H4 (cell line): Measurements from ENCODE around the gene CTNNA1. TPM values are rescaled to one million over a fixed set of nuclear protein-coding genes. Genes with fewer than 3 reads are reported as not detected.
"Not testable (repeated sequence)": the region's sequence is repeated elsewhere in the genome, so short reads cannot be mapped to it uniquely, and the experiment has no call there.

Source experiments
- DNase-seq: peaks from one replicate; pipeline ENCODE4 v3.0.0-alpha.2; 2015; ENCODE audit warnings: low spot score
- total RNA-seq: library from RNA; depleted of rRNA; stranded (reverse); fragments of >200 nt; shearing (Covaris generic); gene quantifications from 2 replicates; pipeline ENCODE4 v1.2.3, GENCODE V29; 2014; rRNA removed

CTNNA1 gene, protein sequence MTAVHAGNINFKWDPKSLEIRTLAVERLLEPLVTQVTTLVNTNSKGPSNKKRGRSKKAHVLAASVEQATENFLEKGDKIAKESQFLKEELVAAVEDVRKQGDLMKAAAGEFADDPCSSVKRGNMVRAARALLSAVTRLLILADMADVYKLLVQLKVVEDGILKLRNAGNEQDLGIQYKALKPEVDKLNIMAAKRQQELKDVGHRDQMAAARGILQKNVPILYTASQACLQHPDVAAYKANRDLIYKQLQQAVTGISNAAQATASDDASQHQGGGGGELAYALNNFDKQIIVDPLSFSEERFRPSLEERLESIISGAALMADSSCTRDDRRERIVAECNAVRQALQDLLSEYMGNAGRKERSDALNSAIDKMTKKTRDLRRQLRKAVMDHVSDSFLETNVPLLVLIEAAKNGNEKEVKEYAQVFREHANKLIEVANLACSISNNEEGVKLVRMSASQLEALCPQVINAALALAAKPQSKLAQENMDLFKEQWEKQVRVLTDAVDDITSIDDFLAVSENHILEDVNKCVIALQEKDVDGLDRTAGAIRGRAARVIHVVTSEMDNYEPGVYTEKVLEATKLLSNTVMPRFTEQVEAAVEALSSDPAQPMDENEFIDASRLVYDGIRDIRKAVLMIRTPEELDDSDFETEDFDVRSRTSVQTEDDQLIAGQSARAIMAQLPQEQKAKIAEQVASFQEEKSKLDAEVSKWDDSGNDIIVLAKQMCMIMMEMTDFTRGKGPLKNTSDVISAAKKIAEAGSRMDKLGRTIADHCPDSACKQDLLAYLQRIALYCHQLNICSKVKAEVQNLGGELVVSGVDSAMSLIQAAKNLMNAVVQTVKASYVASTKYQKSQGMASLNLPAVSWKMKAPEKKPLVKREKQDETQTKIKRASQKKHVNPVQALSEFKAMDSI
- total RNA-seq = 228 and 234 TPM in 2 replicates

- peak; percentile 61 for DNase-seq
Measured at GRCh38 chr5:138752951-138753793, at the start of gene CTNNA1. Gene CTNNA1, plus strand, starts transcription at chr5:138753425. Its CDS starts 28,500 bp downstream, at chr5:138781925.

DNA sequence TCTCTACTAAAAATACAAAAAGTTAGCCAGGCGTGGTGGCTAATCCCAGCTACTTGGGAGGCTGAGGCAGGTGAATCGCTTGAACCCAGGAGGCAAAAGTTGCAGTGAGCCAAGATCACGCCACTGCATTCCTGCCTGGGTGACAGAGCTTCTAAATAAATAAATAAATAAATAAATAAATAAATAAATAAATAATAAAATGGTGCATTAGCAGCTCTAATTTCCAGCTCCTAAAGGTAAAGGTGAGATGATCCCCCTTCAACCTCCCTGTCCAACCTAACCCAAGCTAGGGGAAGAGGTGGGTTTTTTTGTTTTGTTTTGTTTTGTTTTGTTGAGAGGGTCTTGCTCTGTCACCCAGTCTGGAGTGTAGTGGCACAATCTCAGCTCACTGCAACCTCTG, 49.4 kb upstream of the CTNNA1 start:
- not testable (repeated sequence) for DNase-seq

GRCh38 chr5:138705007-138705406, 48.2 kb upstream of the CTNNA1 start:
- DNase-seq = no peak

- no peak for DNase-seq
Measured at GRCh38 chr5:138705567-138705966, 47.7 kb upstream of the CTNNA1 start.

GRCh38 chr5:138706655-138707480, 46.4 kb upstream of the CTNNA1 start:
- peak; percentile 40 for DNase-seq

- no peak for DNase-seq
Measured at GRCh38 chr5:138708791-138709190, 44.4 kb upstream of the CTNNA1 start.

GRCh38 chr5:138709202-138709601, 44.0 kb upstream of the CTNNA1 start:
- DNase-seq = no peak

DNA sequence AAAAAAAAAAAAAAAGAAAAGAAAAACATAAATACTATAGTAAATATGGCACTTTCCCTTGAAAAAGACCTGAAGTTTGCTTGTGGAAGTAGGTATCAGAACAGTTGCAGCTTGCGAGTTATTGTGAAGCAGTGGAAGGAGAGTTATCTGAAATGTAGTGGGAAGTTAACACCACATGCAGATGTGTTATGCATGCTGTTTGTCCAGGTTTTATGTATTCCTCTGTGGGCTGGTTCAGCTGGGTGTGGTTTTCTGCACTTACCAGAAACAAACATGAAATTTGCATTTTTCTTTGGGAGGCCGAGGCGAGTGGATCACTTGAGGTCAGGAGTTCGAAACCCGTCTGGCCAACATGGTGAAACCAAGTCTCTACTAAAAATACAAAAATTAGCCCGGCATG, 42.1 kb upstream of the CTNNA1 start:
- DNase-seq = no peak

- DNase-seq = peak; percentile 15
Measured at GRCh38 chr5:138711811-138712210, 41.4 kb upstream of the CTNNA1 start.

DNA sequence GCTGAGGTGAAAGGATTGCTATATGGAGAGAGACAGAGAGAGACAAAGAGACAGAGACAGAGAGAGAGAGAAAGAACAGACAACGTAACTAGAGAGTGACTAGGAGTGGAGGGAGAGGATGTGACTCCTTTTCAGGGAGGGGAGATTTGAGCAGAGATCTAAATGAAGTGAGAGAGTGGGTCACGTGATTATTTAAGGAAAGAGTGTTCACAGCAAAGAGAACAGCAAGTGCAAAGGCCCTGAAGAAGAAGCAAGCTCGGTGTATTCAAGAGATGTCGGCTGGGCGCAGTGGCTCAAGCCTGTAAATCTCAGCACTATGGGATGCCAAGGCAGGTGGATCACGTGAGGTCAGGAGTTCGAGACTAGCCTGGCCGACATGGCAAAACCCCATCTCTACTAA, 40.9 kb upstream of the CTNNA1 start:
- DNase-seq = no peak

DNA sequence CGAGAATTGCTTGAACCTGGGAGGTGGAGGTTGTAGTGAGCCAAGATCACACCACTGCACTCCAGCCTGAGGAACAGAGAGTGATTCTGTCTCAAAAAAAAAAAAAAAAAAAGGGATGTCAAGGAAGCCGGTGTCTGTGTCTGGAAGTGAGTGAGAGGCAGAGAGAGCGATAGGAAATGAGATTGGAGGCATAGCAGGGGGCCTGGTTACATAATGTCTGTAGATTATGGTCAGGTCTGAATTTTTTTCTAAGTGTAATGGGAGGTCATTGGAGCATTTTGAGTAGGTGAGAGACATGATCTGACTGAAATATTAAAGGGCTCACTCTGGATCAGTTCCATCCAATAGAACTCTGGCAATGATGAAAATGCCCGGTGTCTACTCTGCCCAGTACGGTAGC, 40.4 kb upstream of the CTNNA1 start:
- no peak for DNase-seq

- DNase-seq = no peak
Measured at GRCh38 chr5:138713247-138713646, 40.0 kb upstream of the CTNNA1 start.

DNA sequence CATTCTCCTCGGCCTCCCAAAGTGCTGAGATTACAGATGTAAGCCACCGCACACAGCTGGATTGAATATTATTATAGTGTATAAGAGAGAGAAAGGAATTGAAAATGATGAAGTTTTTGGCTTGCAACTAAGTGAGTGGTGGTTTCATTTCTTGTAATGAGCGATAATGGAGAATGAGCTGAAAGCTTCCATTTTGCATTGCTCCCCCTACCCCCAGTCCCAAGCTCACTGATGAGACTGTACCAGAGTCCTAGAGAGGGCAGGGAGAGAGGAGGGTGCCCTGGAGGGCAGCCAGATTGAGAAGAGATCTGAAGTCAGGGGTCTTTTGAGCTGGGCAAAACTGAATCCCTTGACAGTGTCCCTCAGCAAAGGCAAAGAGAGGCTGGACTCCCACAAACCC, 38.5 kb upstream of the CTNNA1 start:
- no peak for DNase-seq

DNA sequence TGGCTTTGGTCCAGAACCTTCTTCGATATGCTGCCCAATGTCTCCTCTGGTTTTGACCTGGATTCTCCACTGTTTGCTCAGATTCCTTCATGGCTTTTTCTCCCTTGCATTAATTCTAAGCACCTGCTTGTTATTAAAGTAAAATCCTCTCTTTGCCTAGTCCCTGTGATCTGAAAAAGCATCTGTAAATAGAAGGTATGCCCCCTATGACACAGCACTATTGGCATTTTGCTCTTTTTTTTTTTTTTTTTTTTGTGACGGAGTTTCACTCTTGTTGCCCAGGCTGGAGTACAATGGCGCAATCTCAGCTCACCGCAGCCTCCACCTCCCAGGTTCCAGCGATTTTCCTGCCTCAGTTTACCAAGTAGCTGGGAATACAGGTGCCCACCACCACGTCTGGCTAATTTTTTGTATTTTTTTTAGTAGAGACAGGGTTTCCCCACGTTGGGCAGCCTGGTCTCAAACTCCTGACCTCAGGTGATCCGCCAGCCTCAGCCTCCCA, 37.2 kb upstream of the CTNNA1 start:
- DNase-seq = not testable (repeated sequence)

DNA sequence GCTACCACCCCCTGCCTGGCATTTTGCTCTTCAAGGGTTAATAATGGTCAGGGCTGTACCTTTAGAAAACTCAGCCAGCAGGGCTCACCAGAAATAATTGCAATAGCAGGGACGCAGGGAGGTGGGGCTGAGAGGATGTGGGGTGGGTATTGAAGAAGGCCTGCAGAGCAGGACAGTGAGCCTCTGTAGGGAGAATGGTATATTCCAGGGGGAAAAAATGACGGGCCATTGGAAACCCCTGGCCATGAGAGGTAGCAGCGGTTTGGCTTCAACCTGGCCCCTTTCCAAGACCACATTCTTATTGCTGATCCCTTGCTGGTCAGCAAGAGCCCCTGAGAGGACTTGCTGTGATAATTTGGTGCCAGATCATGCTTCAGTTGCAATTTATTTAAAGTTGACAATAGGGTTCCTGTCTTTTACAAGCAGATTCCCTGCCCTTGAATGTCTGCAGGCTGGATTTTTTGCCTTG, 36.7 kb upstream of the CTNNA1 start:
- DNase-seq = peak; percentile 28

- no peak for DNase-seq
Measured at GRCh38 chr5:138717399-138717798, 35.8 kb upstream of the CTNNA1 start.

DNA sequence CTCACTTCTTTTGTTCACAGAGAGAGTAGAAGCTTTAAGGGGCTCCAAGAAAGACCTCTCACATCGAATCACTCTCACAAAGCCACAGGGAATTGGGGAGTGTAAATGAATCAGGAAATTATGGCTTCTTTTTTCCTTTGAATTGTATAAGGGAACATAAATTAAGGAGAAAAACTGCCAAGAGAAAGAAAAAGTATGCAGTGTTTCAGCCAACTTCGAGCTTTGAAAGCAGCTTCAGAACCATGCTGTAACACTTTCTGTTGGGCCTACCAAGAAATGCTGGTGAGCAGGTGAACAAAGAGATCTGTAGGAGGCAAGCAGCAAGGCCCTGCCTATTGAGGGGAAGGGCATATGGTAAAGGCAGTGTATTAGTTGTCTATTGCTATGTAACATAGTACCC, 33.4 kb upstream of the CTNNA1 start:
- no peak for DNase-seq

GRCh38 chr5:138720840-138721239, 32.4 kb upstream of the CTNNA1 start:
- no peak for DNase-seq

- DNase-seq = no peak
Measured at GRCh38 chr5:138721979-138722378, 31.2 kb upstream of the CTNNA1 start.

DNA sequence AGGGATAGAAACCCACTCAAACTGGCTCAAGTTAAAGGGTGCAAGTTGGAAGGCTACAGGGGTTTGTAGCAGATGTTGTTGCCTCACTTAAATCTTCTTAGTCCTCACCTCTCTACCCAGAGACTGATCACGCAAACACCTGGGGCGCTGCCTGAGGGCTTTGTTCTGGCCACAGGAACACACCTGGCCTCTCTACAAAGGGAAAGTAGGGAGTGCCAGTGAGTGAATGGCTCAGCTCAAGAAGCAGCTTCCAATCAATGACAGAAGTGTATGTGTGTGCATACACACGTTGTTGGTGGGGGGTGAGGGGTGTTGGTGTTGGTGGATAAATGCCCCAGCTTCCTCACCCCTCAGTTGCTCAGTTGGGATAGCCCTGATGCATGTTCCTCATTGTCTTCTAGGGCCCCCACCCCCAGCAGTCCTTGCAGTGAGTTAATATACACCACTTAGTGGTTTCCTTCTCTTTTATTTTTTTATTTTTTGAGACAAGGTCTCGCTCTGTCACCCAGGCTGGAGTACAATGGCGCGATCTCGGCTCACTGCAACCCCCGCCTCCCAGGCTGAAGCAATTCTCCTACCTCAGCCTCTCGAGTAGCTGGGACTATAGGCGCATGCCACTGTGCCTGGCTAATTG, 30.6 kb upstream of the CTNNA1 start:
- DNase-seq = no peak
